ENCODE data around the gene MED9.

MED9 gene

GRCh38 chr17:17538417-17539391, 61.9 kb downstream of the MED9 start:
- no peak for DNase-seq (ENCODE audit: low read depth)

GRCh38 chr17:17539591-17539990, 62.8 kb downstream of the MED9 start:
- no peak for DNase-seq (ENCODE audit: low read depth)

GRCh38 chr17:17540278-17540906, 63.6 kb downstream of the MED9 start:
- DNase-seq (ENCODE audit: low read depth): no peak

GRCh38 chr17:17540935-17541639, 64.3 kb downstream of the MED9 start:
- no peak for DNase-seq (ENCODE audit: low read depth)

- DNase-seq (ENCODE audit: low read depth): no peak
Measured at GRCh38 chr17:17541640-17542001, 64.8 kb downstream of the MED9 start.
